Epithelial cell of umbilical artery (primary cell): ENCODE measurements around the gene DCAF12L1. TPM values are rescaled to one million over a fixed set of nuclear protein-coding genes. Genes with fewer than 3 reads are reported as not detected.

Source experiments
- total RNA-seq: library from RNA; depleted of rRNA; stranded (reverse); fragments of >200 nt; gene quantifications from 2 replicates; pipeline ENCODE4 v1.2.3, GENCODE V29; 2014

The DCAF12L1 gene
- total RNA-seq: 10.7 and 18.5 TPM in 2 replicates

DNA sequence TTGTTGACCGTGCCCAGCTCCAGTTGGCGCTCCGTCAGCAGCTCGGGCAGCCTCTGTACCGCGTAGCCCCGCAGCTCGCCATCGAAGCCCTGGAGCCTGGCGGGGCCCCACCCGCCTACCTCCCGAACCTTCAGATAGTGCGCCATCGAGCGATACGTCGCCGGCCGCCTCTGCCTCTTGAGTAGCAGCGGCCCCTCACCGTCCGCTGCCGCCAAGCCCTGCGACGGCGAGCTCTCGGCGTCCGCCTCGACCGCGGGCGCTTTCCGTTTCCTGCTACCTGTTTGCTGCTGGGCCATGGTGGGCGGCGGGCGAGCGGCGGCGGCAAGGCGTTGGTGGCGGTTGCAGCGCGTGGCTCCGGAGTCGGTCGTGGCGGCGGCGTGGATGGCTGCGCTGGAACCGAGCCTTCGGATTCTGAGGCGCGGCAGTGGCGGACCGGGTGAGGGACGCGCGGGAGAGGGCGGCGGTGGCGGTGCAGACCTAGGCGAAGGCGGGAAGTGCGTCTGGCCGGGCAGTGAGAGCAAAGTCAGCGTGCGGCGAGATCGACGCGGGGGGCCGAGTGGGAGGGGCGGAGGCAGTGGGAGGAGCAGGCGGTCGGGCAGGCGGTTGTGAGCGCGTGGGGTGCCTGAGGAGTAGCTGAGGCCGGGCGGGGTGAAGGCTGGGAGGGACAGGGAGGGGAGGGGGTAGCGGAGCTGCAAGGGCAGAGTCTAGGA is at the start of gene DCAF12L1:
Gene DCAF12L1, minus strand, starts transcription at position 502 of the 710 bp plus-strand sequence. Its CDS starts 206 bp downstream, at position 296.

